Activated CD4-positive, alpha-beta T cell treated with anti-CD3 and anti-CD28 coated beads for 36 hours (primary cell): ENCODE measurements around the gene NXPE3. TPM values are rescaled to one million over a fixed set of nuclear protein-coding genes. Genes with fewer than 3 reads are reported as not detected.

Experiments used
- ATAC-seq: fragments of 200-7000 bp; cut with Tn5 transposase; one replicate; pipeline ENCODE4 v1.10.0; 2021; ENCODE audit warnings: mild to moderate bottlenecking, moderate library complexity
- CTCF ChIA-PET: fragments of 350-600 bp; sonication (Branson Sonifier 250); formaldehyde crosslinking; loops from one replicate; lab custom pipeline; 2021; ENCODE audit warnings: antibody characterized with exemption; lab: Charles Lee
- POLR2A ChIA-PET: fragments of 350-600 bp; sonication (Branson Sonifier 250); formaldehyde crosslinking; loops from one replicate; lab custom pipeline; 2021; ENCODE audit warnings: antibody characterized with exemption, inconsistent platforms; lab: Charles Lee
- DNase-seq: peaks from one replicate; pipeline ENCODE4 v3.0.0-alpha.2; 2020
- H3K27ac Mint-ChIP-seq: one replicate; pipeline ENCODE4 v1.8.0; 2021; ENCODE audit warnings: mixed read lengths
- H3K27me3 Mint-ChIP-seq: one replicate; pipeline ENCODE4 v1.8.0; 2021; ENCODE audit warnings: mixed read lengths
- H3K36me3 Mint-ChIP-seq: one replicate; pipeline ENCODE4 v1.8.0; 2021; ENCODE audit warnings: low read depth, mixed read lengths
- H3K4me1 Mint-ChIP-seq: one replicate; pipeline ENCODE4 v1.8.0; 2021; ENCODE audit warnings: mixed read lengths
- H3K4me3 Mint-ChIP-seq: one replicate; pipeline ENCODE4 v1.8.0; 2021; ENCODE audit warnings: mild to moderate bottlenecking, moderate library complexity, mixed read lengths
- H3K9me3 Mint-ChIP-seq: one replicate; pipeline ENCODE4 v1.8.0; 2021; ENCODE audit warnings: low read depth, mixed read lengths
- intact Hi-C, 2 experiments: fragments of 100-400 bp; cut with DNase I in 1 of 2; cut with micrococcal nuclease in 1 of 2; formaldehyde crosslinking; loops; one replicate each; pipeline versions ENCODE4 v1.14.2 to v1.15.1; 2022 to 2024; cut with DNase I, micrococcal nuclease
- total RNA-seq, 2 experiments: library from RNA; stranded (reverse); gene quantifications; one replicate each; pipeline ENCODE4 v1.2.3, GENCODE V29; 2021

Gene NXPE3
- total RNA-seq, 2 experiments from 2014 or later, result 12.8 to 18.5 TPM

GRCh38 chr3:101802179-101802578 is 23.2 kb downstream of the NXPE3 start:
- H3K36me3 Mint-ChIP-seq, result peaks cover 35% of the 10 kb centered on the region
- DNase-seq (no peak), ATAC-seq (no peak)
- intact Hi-C loops, result loop anchor here in 1 of 2 experiments (5.0 kb wide), 1 partner anchor 105 kb away; no protein-coding TSS in a partner anchor
- no peaks in the 10 kb centered on the region for H3K27me3 Mint-ChIP-seq
- H3K9me3 Mint-ChIP-seq, result no peaks in the 10 kb centered on the region
- ChIA-PET POLR2A (no interaction called here), CTCF (interaction anchor here (0.6 to 3.8 kb wide), 20 partner anchors 9 to 427 kb away, joined by 3 to 31 read pairs (median 6); partner anchors contain the start of gene NFKBIZ)
- H3K4me1 Mint-ChIP-seq, result peaks cover 32% of the 10 kb centered on the region
- no peak overlapping the region for H3K4me3 Mint-ChIP-seq
- H3K27ac Mint-ChIP-seq, result no peak overlapping the region

- H3K27me3 Mint-ChIP-seq, result no peaks in the 10 kb centered on the region
- no peak overlapping the region for H3K27ac Mint-ChIP-seq
- H3K4me1 Mint-ChIP-seq, result peaks cover 36% of the 10 kb centered on the region
- H3K9me3 Mint-ChIP-seq, result no peaks in the 10 kb centered on the region
- intact Hi-C loops, result loop anchor here (1.0 to 5.0 kb wide), 3 partner anchors 106 to 733 kb away; no protein-coding TSS in a partner anchor
- H3K36me3 Mint-ChIP-seq, result peaks cover 31% of the 10 kb centered on the region
- no peak overlapping the region for H3K4me3 Mint-ChIP-seq
- POLR2A ChIA-PET, result interaction anchor here (1.0 kb wide), 1 partner anchor 359 kb away, joined by 3 read pairs; no protein-coding TSS in a partner anchor
- peak; percentile 68 for DNase-seq
- CTCF ChIA-PET, result interaction anchor here (0.6 to 3.8 kb wide), 33 partner anchors 9 to 733 kb away, joined by 3 to 31 read pairs (median 4); partner anchors contain the start of genes NFKBIZ, NXPE3 and ZBTB11
- ATAC-seq, result peak; percentile 99
These were observed 24.3 kb downstream of the NXPE3 start for GRCh38 chr3:101803173-101803782.

- intact Hi-C loops, result loop anchor here (1.0 to 5.0 kb wide), 3 partner anchors 107 to 732 kb away; no protein-coding TSS in a partner anchor
These were observed 24.9 kb downstream of the NXPE3 start for GRCh38 chr3:101803939-101804338.

GRCh38 chr3:101806491-101806890 is 27.5 kb downstream of the NXPE3 start:
- intact Hi-C loops, result loop anchor here in 1 of 2 experiments (5.0 kb wide), 1 partner anchor 731 kb away; no protein-coding TSS in a partner anchor
- Mint-ChIP-seq H3K9me3 (no peaks in the 10 kb centered on the region), H3K36me3 (peaks cover 32% of the 10 kb centered on the region), H3K27ac (no peak overlapping the region), H3K27me3 (no peaks in the 10 kb centered on the region), H3K4me1 (peaks cover 48% of the 10 kb centered on the region), H3K4me3 (no peak overlapping the region)
- no peak for DNase-seq
- ChIA-PET POLR2A (no interaction called here), CTCF (interaction anchor here (0.6 to 8.8 kb wide), 12 partner anchors 8 to 423 kb away, joined by 3 to 115 read pairs (median 5); partner anchors contain the start of gene NXPE3)
- ATAC-seq, result no peak

More at GRCh38 chr3:101803939-101804338, 24.9 kb downstream of the NXPE3 start:
- peaks cover 38% of the 10 kb centered on the region for H3K4me1 Mint-ChIP-seq
- no peak overlapping the region for H3K4me3 Mint-ChIP-seq
- POLR2A ChIA-PET, result no interaction called here
- H3K9me3 Mint-ChIP-seq, result no peaks in the 10 kb centered on the region
- H3K27me3 Mint-ChIP-seq, result no peaks in the 10 kb centered on the region
- no peak for DNase-seq
- CTCF ChIA-PET, result interaction anchor here (0.9 to 3.8 kb wide), 12 partner anchors 9 to 733 kb away, joined by 3 to 31 read pairs (median 15); no protein-coding TSS in a partner anchor
- H3K27ac Mint-ChIP-seq, result no peak overlapping the region
- ATAC-seq, result no peak
- peaks cover 33% of the 10 kb centered on the region for H3K36me3 Mint-ChIP-seq

GRCh38 chr3:101807888-101808287 is 28.9 kb downstream of the NXPE3 start:
- H3K4me1 Mint-ChIP-seq, result peaks cover 50% of the 10 kb centered on the region
- H3K4me3 Mint-ChIP-seq, result no peak overlapping the region
- DNase-seq, result peak; percentile 28
- intact Hi-C loops, result loop anchor here in 1 of 2 experiments (5.0 kb wide), 1 partner anchor 729 kb away; no protein-coding TSS in a partner anchor
- CTCF ChIA-PET, result interaction anchor here (0.6 to 8.8 kb wide), 12 partner anchors 9 to 428 kb away, joined by 3 to 115 read pairs (median 4); no protein-coding TSS in a partner anchor
- H3K9me3 Mint-ChIP-seq, result no peaks in the 10 kb centered on the region
- peaks cover 26% of the 10 kb centered on the region for H3K36me3 Mint-ChIP-seq
- no peaks in the 10 kb centered on the region for H3K27me3 Mint-ChIP-seq
- POLR2A ChIA-PET, result interaction anchor here (0.6 kb wide), 1 partner anchor 248 kb away, joined by 4 read pairs; no protein-coding TSS in a partner anchor
- ATAC-seq, result no peak
- H3K27ac Mint-ChIP-seq, result no peak overlapping the region

- POLR2A ChIA-PET, result no interaction called here
- CTCF ChIA-PET, result interaction anchor here (0.6 to 8.8 kb wide), 28 partner anchors 8 to 727 kb away, joined by 3 to 115 read pairs (median 3); no protein-coding TSS in a partner anchor
- intact Hi-C loops, result loop anchor here (1.0 to 10.0 kb wide), 7 partner anchors 43 to 905 kb away; no protein-coding TSS in a partner anchor
- Mint-ChIP-seq H3K27me3 (no peaks in the 10 kb centered on the region), H3K4me3 (no peak overlapping the region), H3K4me1 (peaks cover 48% of the 10 kb centered on the region), H3K27ac (peak overlapping the region; percentile 53), H3K9me3 (no peaks in the 10 kb centered on the region), H3K36me3 (peaks cover 15% of the 10 kb centered on the region)
- peak; percentile 45 for DNase-seq
- peak; percentile 53 for ATAC-seq
These were observed 30.4 kb downstream of the NXPE3 start for GRCh38 chr3:101809178-101810021.

- no peaks in the 10 kb centered on the region for H3K9me3 Mint-ChIP-seq
- H3K4me3 Mint-ChIP-seq, result no peak overlapping the region
- peaks cover 47% of the 10 kb centered on the region for H3K4me1 Mint-ChIP-seq
- peaks cover 13% of the 10 kb centered on the region for H3K36me3 Mint-ChIP-seq
- H3K27ac Mint-ChIP-seq, result peak overlapping the region; percentile 1
- ATAC-seq (no peak), DNase-seq (no peak)
- ChIA-PET POLR2A (no interaction called here), CTCF (interaction anchor here (0.6 to 8.8 kb wide), 18 partner anchors 9 to 727 kb away, joined by 3 to 115 read pairs (median 3); no protein-coding TSS in a partner anchor)
- intact Hi-C loops, result loop anchor here (5.0 to 10.0 kb wide), 4 partner anchors 42 to 905 kb away; no protein-coding TSS in a partner anchor
- no peaks in the 10 kb centered on the region for H3K27me3 Mint-ChIP-seq
These were observed 31.0 kb downstream of the NXPE3 start for GRCh38 chr3:101810022-101810418.

- intact Hi-C loops, result loop anchor here (2.0 to 10.0 kb wide), 5 partner anchors 40 to 903 kb away; no protein-coding TSS in a partner anchor
- H3K27me3 Mint-ChIP-seq, result no peaks in the 10 kb centered on the region
- POLR2A ChIA-PET, result interaction anchor here (0.9 to 1.8 kb wide), 2 partner anchors 16 to 40 kb away, joined by 4 to 7 read pairs; no protein-coding TSS in a partner anchor
- CTCF ChIA-PET, result interaction anchor here (0.7 to 8.8 kb wide), 11 partner anchors 8 to 417 kb away, joined by 3 to 115 read pairs (median 6); partner anchors contain the start of gene NFKBIZ
- ATAC-seq, result peak; percentile 54
- no peak for DNase-seq
- H3K36me3 Mint-ChIP-seq, result peaks cover 9% of the 10 kb centered on the region
- no peak overlapping the region for H3K4me3 Mint-ChIP-seq
- no peaks in the 10 kb centered on the region for H3K9me3 Mint-ChIP-seq
- H3K27ac Mint-ChIP-seq, result no peak overlapping the region
- H3K4me1 Mint-ChIP-seq, result peaks cover 53% of the 10 kb centered on the region
These were observed 32.9 kb downstream of the NXPE3 start for GRCh38 chr3:101811875-101812274.

GRCh38 chr3:101812895-101813294 is 33.9 kb downstream of the NXPE3 start:
- no peak for DNase-seq
- no peaks in the 10 kb centered on the region for H3K9me3 Mint-ChIP-seq
- POLR2A ChIA-PET, result interaction anchor here (0.6 to 1.8 kb wide), 3 partner anchors 15 to 605 kb away, joined by 3 to 7 read pairs (median 4); no protein-coding TSS in a partner anchor
- peaks cover 18% of the 10 kb centered on the region for H3K36me3 Mint-ChIP-seq
- intact Hi-C loops, result loop anchor here (1.0 to 10.0 kb wide), 6 partner anchors 39 to 902 kb away; no protein-coding TSS in a partner anchor
- no peak for ATAC-seq
- peaks cover 55% of the 10 kb centered on the region for H3K4me1 Mint-ChIP-seq
- no peaks in the 10 kb centered on the region for H3K27me3 Mint-ChIP-seq
- no peak overlapping the region for H3K27ac Mint-ChIP-seq
- CTCF ChIA-PET, result interaction anchor here (0.8 to 8.8 kb wide), 12 partner anchors 9 to 607 kb away, joined by 3 to 115 read pairs (median 5); partner anchors contain the start of gene NFKBIZ
- no peak overlapping the region for H3K4me3 Mint-ChIP-seq

- Mint-ChIP-seq H3K27me3 (no peaks in the 10 kb centered on the region), H3K27ac (no peak overlapping the region), H3K36me3 (peaks cover 19% of the 10 kb centered on the region), H3K9me3 (no peaks in the 10 kb centered on the region), H3K4me3 (no peak overlapping the region), H3K4me1 (peaks cover 54% of the 10 kb centered on the region)
- ATAC-seq (no peak), DNase-seq (no peak)
- intact Hi-C loops, result loop anchor here (1.0 to 10.0 kb wide), 7 partner anchors 35 to 901 kb away; partner anchors contain the start of gene NFKBIZ (in 1 of the 2)
- ChIA-PET POLR2A (interaction anchor here (0.7 kb wide), 1 partner anchor 45 kb away, joined by 3 read pairs; no protein-coding TSS in a partner anchor), CTCF (interaction anchor here (0.6 to 8.8 kb wide), 31 partner anchors 8 to 723 kb away, joined by 3 to 115 read pairs (median 4); no protein-coding TSS in a partner anchor)
These were observed 34.9 kb downstream of the NXPE3 start for GRCh38 chr3:101813817-101814440.
